NCI-H526 (cell line): ENCODE results near the gene IFT57.

ENCODE experiments used
- DNase-seq, 2 experiments: peaks; one replicate each; lab custom pipeline; 2025; lab: John Stamatoyannopoulos, UW

Gene IFT57

GRCh38 chr3:108125550-108126071, 96.6 kb downstream of the IFT57 start:
- peak; percentile 29 to 57 for DNase-seq

DNA sequence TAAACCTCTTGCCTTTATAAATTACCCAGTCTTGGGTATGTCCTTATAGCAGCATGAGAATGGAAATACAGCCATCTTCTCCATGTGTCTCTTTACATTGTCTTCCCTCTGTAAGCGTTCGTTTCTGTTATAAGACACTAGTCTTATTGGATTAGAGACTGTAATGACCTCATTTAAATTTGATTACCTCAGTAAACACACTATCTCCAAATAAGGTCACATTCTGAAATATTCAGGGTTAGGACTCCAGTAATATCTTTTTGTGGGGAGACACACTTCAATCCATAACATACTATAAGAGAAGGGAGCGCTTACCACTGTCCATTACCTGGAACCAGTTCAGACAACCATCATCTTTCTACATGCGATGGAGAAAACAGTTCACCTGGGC, 97.1 kb downstream of the IFT57 start:
- DNase-seq = no peak

- DNase-seq = peak; percentile 71 to 82
Observed at GRCh38 chr3:108124337-108125152, 97.7 kb downstream of the IFT57 start.

DNA sequence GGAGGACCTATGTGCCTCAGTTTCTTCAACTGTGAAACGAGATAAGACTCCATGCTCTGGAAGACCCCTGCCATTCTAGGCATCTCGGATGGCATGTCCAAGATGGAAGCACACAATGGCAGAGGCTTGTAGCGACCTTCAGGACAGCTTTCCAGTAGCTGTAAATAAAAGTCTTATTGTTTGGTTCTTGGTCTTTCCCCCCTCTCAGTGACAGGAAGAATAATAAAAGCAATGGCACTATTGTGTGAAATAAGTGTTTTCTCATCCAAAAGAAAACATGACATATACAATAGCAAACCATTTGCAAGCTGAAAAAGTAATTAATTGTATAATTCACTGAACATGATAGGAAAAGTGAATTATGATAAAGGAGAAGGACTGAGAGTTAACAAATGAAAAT, 98.9 kb downstream of the IFT57 start:
- no peak for DNase-seq

GRCh38 chr3:108122276-108122675, 99.9 kb downstream of the IFT57 start:
- no peak for DNase-seq

DNA sequence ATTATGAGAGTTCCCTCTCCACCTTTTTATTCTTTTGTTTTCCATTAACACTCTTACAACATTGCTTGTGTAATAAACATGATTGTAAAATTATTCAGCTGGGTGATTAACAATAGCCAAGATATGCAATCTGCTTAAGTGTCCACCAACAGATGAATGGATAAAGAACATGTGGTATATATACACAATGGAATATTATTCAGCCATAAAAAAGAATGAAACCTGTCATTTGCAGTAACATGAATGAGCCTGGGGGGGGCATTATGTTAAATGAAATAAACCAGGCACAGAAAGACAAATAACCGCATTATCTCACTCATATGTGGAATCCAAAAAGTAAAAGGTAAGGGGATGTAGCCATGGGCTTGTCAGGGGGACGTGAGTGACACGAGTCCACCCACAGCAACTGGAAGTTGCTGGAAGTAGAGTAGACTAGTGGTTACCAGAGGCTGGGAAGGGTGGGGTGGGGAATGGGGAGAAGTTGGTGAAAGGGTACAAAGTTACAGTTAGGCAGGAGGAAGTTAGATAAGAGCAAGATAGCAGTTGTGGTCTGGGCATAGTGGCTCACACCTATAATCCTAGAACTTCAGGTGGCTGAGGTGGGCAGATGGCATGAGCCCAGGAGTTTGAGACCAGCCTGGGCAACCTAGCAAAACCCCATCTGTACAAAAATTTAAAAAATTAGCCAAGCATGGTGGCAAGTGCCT, 102.7 kb downstream of the IFT57 start:
- DNase-seq = no peak

- peak; percentile 40 to 41 for DNase-seq
Observed at GRCh38 chr3:108118038-108118768, 104.0 kb downstream of the IFT57 start.

- no peak for DNase-seq
Observed at GRCh38 chr3:108117241-108117775, 104.9 kb downstream of the IFT57 start.

DNA sequence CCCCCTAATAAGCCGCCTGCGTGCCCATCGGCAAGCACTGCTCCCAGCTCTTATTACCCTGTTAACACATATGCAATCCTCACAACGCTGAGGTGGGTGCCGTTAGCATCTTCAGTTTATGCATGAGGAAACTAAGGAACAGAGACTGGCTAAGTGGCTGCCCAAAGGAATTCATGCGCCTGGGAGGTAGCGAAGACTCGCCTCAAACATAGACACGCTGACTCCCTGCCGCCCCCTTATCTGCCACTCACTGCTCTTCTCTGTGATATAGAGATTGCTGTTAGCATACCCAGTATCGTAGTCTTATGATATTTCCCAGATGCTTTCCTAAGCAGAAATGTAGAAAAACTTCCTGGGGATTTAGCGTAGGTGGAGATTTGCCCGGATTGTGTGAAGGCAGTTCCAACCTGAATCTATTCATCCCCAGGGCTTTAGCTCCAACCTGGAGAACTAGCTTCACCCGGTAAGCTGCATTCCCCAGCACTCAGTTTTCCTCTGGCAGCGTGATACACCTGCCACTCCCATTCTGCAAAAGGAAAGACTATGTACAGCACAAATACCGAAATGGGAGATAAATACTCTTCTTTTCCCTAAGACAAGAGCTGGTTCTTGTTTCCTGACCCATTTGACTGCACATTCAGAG, 107.7 kb downstream of the IFT57 start:
- DNase-seq = no peak

DNA sequence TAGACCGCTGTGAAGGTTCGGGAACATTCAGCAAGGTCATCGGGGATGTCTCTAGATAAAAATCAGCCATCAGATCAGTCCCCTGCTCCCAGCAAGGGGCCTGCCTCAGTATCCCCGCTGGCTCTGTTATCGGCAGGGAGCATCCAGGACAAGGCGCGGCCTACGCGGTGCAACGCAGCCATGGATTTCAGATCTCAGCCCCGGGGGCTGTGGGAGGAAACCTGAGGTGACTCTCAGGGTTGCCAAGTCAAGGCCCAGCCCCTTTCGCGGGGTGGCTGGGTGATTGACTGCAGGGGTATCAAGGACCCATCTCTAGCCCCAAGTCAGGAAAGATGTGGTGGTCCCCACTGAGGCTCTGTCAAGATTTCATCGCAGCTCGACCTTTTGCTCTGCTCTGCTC, 108.2 kb downstream of the IFT57 start:
- DNase-seq = no peak

GRCh38 chr3:108110934-108111333, 111.3 kb downstream of the IFT57 start:
- no peak for DNase-seq
